Measurements from ENCODE around the gene FEZ2.
"Not testable (repeated sequence)": the region's sequence is repeated elsewhere in the genome, so short reads cannot be mapped to it uniquely, and the experiment has no call there.

The FEZ2 gene, protein sequence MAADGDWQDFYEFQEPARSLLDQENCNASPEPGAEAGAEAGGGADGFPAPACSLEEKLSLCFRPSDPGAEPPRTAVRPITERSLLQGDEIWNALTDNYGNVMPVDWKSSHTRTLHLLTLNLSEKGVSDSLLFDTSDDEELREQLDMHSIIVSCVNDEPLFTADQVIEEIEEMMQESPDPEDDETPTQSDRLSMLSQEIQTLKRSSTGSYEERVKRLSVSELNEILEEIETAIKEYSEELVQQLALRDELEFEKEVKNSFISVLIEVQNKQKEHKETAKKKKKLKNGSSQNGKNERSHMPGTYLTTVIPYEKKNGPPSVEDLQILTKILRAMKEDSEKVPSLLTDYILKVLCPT

GRCh38 chr2:36597532-36598377, at the start of gene FEZ2:
FEZ2 (minus strand) TSS chr2:36598168; CDS start chr2:36598142, 26 bp downstream.
- FAIRE-seq, result no peak

DNA sequence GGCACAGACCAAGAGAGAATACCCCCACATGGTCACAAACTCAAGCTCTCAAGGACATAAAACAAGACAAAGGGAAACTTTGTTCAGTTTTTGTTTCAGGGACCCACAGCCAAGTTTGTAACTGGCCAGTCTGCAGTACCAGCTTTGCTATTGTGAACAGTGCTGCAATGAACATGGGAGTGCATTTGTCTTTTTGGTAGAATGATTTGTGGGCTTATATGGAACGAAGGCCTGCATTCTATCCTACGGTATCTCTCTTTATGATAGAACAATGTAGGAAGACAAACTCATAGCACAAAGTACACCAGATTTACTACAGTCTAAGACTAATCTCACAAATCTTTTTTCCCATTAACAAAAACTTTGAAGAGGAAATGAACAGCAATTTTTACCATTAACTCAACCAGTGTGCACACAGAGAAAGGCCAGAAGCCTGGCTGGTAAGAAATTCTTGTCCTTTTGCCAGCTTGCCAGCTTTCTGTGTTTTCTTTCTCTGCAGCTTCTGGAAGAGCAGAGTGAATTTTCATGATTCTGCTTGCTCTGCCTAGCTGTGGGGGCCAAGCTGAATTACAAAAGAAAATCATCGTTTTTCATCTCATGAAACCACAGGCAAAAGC, 37.1 kb upstream of the FEZ2 start:
- FAIRE-seq, result no peak

GRCh38 chr2:36633470-36634092, 35.6 kb upstream of the FEZ2 start:
- FAIRE-seq, result no peak

GRCh38 chr2:36626756-36627155, 28.8 kb upstream of the FEZ2 start:
- FAIRE-seq, result no peak

DNA sequence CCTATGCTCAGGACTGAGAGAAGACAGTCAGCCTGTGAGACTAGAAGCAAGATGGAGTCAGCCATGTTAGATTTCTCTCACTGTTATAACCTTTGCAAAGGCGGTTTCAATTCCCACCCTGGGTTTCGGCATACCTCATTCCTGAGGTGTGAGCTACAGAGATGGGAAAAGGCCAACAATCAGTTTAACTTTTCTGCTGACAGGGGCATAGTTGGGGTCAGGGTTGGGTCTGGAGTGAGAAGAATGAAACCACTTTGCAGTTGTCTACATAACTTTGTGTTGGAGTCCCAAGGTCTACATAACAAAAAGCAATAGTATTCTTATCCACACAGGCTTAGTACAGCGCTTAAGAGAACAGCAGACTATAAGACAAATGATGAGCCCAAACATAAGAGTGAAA, 28.1 kb upstream of the FEZ2 start:
- no peak for FAIRE-seq

DNA sequence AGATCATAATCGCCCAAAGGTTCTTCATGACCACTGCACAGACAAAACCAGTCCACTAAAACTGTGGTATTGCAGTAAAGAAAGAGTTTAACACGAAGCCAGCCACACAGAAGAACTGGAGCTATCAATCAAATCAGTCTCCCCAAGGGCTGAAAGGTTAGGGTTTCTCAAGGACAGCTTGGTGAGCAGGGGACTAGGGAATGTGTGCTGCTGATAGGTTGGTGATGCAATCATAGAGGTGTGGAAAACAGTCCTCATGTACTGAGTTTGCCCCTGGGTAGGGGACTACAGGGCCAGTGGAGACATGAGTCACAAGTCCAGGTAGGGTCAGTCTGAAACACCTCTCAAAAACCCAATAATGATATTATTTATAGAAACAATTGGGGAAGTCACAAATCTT, 27.3 kb upstream of the FEZ2 start:
- FAIRE-seq, result no peak

DNA sequence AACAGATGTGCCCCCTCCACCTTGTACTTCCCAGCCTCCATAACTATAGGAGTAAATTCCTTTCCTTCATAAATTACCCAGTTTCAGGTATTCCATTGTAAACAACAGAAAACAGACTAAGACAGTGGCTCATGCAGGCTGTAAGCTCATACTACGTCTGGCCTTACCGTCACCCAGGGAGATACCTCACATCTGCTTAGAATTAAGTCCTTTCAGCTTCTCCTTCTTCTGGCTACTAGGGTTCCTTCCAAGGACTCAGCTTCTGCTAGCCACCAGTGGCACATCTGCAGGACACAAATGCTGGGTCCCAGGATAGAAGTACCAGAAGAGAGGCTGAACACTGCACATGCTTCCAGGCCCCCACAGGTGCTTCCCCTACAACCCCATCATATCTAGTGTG, 22.4 kb upstream of the FEZ2 start:
- no peak for FAIRE-seq

DNA sequence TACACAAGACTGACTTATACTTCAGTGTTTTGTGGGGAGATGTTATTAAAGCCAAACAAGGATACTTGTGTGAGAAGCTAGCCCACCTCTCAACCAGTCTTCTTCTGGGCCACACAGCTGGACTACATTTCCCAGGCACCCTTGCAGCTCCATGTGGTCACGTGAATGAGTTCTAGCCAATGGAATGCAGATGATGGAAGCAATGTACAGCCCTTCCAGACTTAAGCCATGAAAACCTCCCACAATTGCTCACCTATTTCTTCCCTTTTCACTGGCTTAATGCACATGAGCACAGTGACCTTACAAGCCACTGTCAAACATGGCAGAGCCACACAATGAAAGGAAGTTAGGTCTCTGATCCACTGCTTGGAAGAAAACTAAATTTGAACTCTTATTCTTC, 20.4 kb upstream of the FEZ2 start:
- no peak for FAIRE-seq

DNA sequence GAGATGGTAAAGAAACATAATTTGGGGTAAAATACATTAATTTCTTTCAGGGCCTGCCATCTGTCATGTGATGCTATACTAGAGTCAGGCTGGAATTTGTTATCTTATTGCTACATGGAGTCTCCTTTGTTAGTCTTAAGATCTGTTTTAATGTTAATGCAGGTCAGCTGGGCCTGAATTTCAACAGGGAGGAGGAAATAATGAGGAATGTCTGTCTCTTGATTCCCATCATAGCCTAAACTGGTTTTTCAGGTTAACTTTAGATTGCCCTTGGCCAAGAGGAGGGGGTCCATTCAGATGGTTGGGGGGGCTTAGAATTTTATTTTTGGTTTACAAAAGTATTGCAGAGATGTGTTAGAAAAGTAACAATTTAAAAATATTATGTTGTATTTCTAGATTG, 19.0 kb upstream of the FEZ2 start:
- no peak for FAIRE-seq

GRCh38 chr2:36615222-36615621, 17.3 kb upstream of the FEZ2 start:
- no peak for FAIRE-seq

GRCh38 chr2:36613801-36614200, 15.8 kb upstream of the FEZ2 start:
- no peak for FAIRE-seq

DNA sequence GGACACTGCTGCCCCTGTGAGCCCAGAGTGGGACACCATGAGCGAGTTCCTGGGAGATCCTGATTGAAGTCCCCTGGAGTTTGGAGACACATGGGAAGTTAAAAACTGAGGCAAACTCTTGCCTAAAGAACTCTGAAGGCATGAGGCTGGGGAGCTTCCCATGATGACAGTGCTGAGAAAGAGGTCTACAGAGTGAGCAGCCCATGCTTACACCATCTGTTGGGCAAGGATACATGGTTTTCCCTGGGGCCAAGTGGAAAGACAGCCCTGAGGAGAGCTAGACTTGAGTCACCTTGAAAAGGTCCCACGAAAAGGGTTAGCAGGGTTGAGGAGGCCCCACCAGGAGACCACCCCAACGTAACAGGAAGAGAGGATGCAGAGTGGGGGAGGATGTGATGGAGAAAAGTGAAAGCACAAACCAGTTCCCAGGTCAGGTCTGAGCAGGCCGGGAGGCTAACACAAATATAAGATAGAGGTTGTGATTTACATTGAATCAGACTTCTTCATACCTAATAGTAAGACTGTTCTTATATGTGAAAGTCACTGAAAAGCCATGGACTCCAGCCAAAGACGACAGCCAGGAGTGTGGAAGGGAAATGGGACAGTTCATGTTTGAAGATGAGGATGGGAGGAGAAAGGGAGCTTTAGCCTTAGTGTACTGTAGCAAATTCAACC, 13.5 kb upstream of the FEZ2 start:
- no peak for FAIRE-seq

DNA sequence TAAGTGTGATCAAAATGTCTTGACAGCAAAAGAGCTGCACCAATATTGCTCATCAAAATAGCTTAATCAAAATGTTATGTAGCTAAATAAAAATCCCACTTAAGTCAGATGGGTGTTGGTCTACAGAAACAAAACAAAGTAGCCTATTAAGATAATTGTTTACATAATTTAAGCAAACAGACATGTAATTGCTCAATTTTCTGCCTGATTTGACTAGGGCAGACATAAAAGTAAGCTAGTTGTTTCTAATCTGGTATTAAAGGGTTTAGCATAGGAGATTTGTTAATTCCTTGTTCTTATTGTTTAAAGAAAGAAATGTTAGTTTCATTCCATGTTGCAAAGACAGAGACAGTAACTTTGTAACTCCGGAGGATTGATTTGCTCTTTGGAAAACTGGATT, 11.5 kb upstream of the FEZ2 start:
- no peak for FAIRE-seq

DNA sequence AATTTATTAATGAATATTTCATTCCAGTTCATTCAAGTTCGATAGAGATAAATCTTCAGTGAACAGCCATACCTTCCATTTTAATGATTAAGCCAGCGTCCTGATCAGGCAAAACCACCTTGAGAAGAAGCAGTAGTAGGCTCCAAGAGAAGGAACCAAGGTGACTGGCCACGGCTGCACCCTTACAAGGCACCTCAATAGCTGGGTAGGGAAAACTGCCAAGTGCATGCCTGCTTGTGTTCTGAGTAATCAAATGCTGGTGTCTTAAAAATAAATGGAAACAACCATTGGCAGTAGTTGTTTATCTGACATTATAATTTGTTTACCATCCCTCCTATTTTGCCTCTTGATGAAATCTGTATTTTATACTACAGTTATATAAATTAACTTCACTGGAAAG, 10.0 kb upstream of the FEZ2 start:
- no peak for FAIRE-seq

DNA sequence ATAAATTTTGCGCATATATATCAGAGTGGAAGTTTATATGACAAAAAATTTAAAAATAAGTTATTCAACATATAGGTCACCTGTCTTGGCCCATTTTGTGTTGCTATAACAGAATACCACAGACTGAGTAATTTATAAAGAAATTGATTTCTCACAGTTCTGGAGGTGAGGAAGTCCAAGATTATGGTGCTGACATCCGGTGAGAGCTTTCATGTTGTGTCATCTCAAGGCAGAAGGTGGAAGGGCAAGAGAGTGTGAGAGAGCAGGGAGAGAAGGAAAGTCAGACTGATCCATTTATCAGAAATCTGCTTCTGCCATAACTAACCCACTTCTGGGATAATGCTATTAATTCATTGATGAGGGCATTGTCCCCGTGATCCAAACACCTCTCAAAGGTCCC, 9.0 kb upstream of the FEZ2 start:
- no peak for FAIRE-seq

DNA sequence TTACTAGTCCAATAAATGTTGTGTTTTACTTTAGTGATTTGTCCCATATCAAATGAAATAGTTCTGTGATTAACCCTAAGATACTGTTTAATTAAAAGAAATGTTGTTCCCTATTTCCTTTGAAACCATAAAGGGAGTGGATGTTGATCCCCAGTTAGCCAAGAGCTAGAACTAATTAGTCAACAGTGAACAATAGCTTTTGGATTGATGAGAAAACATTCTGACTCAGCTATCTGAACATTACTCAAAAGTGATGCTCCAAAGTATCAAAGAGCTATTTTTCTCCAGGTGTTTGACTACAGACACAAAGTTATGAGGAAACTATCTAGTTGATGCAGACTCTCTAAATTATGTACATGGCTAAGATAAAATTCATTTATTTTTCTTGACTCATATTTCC, 7.3 kb upstream of the FEZ2 start:
- FAIRE-seq, result no peak

DNA sequence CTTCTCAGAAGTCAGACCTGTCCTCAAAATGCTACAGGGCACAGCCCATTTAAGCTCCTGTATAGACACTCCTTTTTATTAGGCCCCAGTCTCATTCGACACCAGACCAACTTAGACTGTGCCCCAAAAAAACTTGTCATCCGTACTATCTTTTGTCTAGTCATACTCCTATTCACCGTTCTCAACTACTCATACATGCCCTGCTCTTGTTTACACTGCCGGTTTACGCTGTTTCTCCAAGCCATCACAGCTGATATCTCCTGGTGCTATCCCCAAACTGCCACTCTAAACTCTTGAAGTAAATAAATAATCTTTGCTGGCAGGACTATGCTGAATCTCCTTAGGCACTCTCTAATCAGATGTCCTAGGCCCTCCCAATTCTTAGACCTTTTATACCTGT, 5.7 kb upstream of the FEZ2 start:
- not testable (repeated sequence) for FAIRE-seq

GRCh38 chr2:36597003-36597531, 901 bp downstream of the FEZ2 start:
- FAIRE-seq, result no peak

GRCh38 chr2:36596397-36596796, 1.6 kb downstream of the FEZ2 start:
- FAIRE-seq, result no peak

DNA sequence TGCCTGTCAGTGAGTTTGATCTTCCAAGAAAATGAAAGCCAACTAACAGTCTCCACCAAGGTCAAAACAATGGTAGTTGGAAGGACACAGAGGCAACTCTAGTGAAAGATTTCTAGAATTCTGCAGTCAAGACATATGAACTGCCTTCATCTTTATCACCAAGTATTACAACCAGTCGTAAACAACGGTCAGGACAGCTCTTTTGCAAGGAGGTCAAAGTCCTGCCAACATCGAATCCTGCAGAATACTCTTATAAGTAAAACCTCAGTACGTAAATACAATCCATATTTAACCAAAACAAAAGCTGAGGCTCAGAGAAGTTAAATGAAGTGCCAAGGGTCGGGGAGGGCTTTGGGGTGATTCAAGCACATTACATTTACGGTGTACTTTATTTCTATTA, 3.1 kb downstream of the FEZ2 start:
- no peak for FAIRE-seq

- FAIRE-seq, result no peak
Observed at GRCh38 chr2:36589230-36589630, 8.7 kb downstream of the FEZ2 start.

DNA sequence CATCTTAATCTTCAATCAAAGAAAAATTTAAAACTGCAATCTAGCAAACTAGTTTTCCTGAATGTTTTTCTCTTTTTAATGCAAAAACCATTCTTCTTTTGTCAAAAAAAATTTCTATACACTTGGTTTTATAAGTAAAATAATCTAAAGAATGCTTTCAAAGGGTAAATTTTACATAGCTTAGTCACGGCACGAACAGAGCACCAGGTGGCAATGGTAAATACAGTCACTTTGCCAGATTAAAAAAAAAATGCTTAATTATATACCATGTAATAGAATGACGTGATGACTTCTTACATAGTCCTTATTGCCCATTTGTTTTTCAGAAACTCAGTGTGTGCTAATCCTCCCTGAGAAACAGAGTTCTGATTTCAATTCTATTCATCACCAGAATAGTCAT, 10.4 kb downstream of the FEZ2 start:
- no peak for FAIRE-seq

DNA sequence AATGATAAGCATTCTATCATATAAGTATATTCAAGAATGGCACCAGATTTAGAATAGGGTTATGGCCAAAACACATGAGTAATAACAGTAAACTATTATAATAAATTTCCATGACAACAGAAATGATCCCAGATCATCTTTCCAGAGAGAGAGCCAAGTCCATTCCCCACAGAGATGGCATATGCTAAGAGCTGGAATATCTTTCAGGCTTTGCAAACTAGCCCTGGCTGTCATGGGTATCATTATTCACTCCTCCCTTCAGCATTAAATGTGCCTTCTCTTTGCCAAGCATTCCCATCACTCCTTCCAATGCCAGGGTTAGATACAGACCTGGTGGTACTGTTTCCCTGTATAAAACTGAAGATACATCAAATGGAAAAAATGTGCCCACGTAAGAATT, 10.9 kb downstream of the FEZ2 start:
- no peak for FAIRE-seq

Data from islet of Langerhans (tissue), 1 donor.